Glutamatergic neuron (in vitro differentiated cells): Measurements from ENCODE around the gene RPL22L1. TPM values are rescaled to one million over a fixed set of nuclear protein-coding genes. Genes with fewer than 3 reads are reported as not detected.

Experiments
- DNase-seq: peaks from one replicate; pipeline ENCODE4 v3.0.0; 2022
- H3K27ac Mint-ChIP-seq: one replicate; pipeline ENCODE4 v1.8.0; 2020; ENCODE audit warnings: mild to moderate bottlenecking, mixed read lengths, inconsistent platforms; ENCODE audit not compliant: unreplicated experiment
- H3K27me3 Mint-ChIP-seq: one replicate; pipeline ENCODE4 v1.8.0; 2020; ENCODE audit warnings: mild to moderate bottlenecking, moderate library complexity, mixed read lengths, inconsistent platforms; ENCODE audit not compliant: unreplicated experiment
- H3K36me3 Mint-ChIP-seq: one replicate; pipeline ENCODE4 v1.8.0; 2020; ENCODE audit warnings: mild to moderate bottlenecking, mixed read lengths, inconsistent platforms; ENCODE audit not compliant: unreplicated experiment
- H3K4me1 Mint-ChIP-seq: one replicate; pipeline ENCODE4 v1.8.0; 2020; ENCODE audit warnings: mild to moderate bottlenecking, low read depth, mixed read lengths, inconsistent platforms; ENCODE audit not compliant: unreplicated experiment
- H3K4me3 Mint-ChIP-seq: one replicate; pipeline ENCODE4 v1.8.0; 2020; ENCODE audit warnings: mild to moderate bottlenecking, mixed read lengths, inconsistent platforms; ENCODE audit not compliant: unreplicated experiment
- H3K9me3 Mint-ChIP-seq: one replicate; pipeline ENCODE4 v1.8.0; 2020; ENCODE audit warnings: mild to moderate bottlenecking, moderate library complexity, mixed read lengths, inconsistent platforms; ENCODE audit not compliant: unreplicated experiment
- total RNA-seq: library from RNA; stranded (reverse); fragmentation: NEBNext Ultra II Directional; extraction: Animal tissue kit (Norgen Biotek cat#: 25700); gene quantifications from one replicate; pipeline ENCODE4 v1.2.1, GENCODE V29; 2021; ENCODE audit not compliant: unreplicated experiment
- TF ChIP-seq, protein P1 (sequence below): fragments of 200-600 bp; sonication (generic); IDR thresholded peaks from one replicate; pipeline ENCODE4 v1.5.0; 2021; ENCODE audit not compliant: partially characterized antibody, unreplicated experiment

Gene RPL22L1
- total RNA-seq, 1 donor from 2014 or later: 10.8 TPM

DNA sequence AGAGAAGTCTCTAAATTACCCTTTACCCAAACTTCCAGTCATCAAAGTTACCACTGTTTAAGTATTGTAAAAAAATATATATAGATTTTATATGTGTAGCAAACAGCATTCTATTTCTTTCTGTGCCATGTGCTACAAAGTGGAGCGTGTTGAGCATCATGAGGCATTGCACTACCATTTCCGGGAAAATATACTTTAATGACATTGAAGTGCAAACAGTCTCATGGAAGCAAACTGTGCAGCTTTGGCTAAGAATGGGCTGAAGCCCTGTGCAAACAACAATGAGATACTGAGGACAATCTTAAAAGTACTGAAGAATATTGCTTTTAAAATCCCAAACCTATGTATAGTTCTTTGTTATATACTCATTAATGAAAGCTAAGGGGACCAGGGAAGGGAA, 6.5 kb upstream of the RPL22L1 start:
- no peaks in the 10 kb centered on the region for H3K27me3 Mint-ChIP-seq
- no peaks in the 10 kb centered on the region for H3K4me1 Mint-ChIP-seq
- H3K27ac Mint-ChIP-seq: no peak overlapping the region
- H3K36me3 Mint-ChIP-seq: no peaks in the 10 kb centered on the region
- H3K4me3 Mint-ChIP-seq: no peak overlapping the region
- H3K9me3 Mint-ChIP-seq: no peaks in the 10 kb centered on the region
- TF ChIP-seq, protein P1, sequence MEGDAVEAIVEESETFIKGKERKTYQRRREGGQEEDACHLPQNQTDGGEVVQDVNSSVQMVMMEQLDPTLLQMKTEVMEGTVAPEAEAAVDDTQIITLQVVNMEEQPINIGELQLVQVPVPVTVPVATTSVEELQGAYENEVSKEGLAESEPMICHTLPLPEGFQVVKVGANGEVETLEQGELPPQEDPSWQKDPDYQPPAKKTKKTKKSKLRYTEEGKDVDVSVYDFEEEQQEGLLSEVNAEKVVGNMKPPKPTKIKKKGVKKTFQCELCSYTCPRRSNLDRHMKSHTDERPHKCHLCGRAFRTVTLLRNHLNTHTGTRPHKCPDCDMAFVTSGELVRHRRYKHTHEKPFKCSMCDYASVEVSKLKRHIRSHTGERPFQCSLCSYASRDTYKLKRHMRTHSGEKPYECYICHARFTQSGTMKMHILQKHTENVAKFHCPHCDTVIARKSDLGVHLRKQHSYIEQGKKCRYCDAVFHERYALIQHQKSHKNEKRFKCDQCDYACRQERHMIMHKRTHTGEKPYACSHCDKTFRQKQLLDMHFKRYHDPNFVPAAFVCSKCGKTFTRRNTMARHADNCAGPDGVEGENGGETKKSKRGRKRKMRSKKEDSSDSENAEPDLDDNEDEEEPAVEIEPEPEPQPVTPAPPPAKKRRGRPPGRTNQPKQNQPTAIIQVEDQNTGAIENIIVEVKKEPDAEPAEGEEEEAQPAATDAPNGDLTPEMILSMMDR: no peak
- DNase-seq: no peak

DNA sequence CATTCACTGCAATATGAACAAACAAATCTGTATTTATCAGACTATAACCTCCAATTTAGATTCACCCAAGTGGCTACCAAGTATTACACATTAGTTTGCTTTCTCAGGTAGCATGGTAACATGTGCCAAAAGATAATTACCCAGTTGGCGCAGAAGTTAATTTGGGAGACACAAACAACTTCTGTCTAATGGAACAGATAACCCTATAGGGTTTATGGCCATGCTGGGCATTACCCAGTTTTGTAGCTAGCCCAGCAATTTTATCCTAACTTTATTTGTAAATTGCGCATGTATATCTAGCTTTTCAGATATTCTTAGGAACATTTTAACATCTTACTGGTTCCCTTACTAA, 780 bp downstream of the RPL22L1 start:
- Mint-ChIP-seq H3K4me3 (peak overlapping the region; percentile 96), H3K27me3 (peaks cover 2% of the 10 kb centered on the region), H3K9me3 (peaks cover 4% of the 10 kb centered on the region), H3K36me3 (no peaks in the 10 kb centered on the region), H3K27ac (peak overlapping the region; percentile 98), H3K4me1 (peaks cover 7% of the 10 kb centered on the region)
- TF ChIP-seq, protein P1: no peak
- DNase-seq: no peak

DNA sequence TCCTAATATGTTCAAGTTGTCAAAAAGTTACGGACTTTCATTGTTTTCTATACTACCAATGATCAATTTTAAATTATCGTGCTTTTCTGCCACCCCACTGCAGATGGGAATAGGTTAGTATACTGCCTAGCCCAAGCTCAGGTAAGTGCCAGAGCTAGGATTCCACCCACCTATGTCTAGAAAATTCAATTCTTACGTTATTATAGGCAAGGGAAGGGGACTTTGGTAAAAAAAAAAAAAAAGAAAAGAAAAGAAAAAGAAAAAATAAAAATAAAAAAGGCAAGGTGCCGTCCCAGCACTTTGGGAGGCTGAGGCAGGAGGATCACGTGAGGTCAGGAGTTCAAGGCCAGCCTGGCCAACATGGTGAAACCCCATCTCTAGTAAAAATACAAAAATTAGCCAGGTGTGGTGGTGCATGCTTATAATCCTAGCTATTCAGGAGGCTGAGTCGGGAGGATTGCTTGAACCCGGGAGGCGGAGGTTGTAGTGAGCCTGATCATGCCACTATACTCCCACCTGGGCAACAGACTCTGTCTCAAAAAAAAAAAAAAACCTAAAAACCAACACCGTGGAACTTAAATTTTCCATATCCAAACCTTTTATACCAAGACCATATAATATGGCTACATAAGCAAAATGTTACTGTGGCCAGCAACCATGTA, 1.3 kb downstream of the RPL22L1 start:
- peaks cover 7% of the 10 kb centered on the region for H3K4me1 Mint-ChIP-seq
- peak overlapping the region; percentile 96 for H3K4me3 Mint-ChIP-seq
- no peak for DNase-seq
- TF ChIP-seq, protein P1: no peak
- peaks cover 4% of the 10 kb centered on the region for H3K9me3 Mint-ChIP-seq
- H3K27ac Mint-ChIP-seq: no peak overlapping the region
- H3K36me3 Mint-ChIP-seq: no peaks in the 10 kb centered on the region
- peaks cover 2% of the 10 kb centered on the region for H3K27me3 Mint-ChIP-seq

DNA sequence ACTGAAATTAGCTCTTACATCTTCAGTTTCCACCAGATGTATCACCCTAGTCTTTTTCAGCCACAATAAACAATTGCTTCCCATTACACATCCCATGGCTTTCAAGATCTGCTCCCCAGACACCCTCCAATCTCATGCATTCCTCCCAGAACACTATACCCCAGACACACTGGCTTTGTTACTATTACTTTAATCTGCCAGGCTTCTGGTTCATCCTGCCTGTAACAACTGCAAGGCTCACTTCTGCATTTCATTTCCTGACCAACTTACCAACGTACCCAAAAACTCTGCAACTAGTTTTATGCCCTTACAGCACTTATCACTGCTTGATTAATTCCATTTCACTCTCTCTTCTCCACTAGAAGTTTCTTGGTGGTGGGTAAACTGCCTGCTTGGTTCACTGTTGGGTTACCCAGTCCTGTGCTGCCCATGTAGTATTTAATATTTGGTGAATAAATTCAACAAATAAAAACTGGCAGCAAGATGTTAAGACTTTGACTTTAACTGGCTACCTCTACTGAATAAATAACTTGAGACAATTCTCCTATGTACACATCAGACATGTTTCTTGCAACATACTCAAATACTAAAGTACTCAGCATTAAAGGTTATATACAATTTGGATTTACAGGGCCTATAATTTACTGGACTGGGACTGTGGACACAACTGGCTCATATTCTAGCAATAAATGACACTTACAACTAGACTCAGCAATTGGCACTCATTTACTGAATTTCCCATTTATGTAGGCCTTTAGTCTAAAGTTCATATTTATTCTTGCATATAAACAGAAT, 2.7 kb downstream of the RPL22L1 start:
- Mint-ChIP-seq H3K9me3 (peaks cover 4% of the 10 kb centered on the region), H3K4me1 (peaks cover 7% of the 10 kb centered on the region), H3K27me3 (peaks cover 2% of the 10 kb centered on the region), H3K4me3 (no peak overlapping the region), H3K27ac (peak overlapping the region; percentile 36), H3K36me3 (no peaks in the 10 kb centered on the region)
- no peak for DNase-seq
- TF ChIP-seq, protein P1: no peak

DNA sequence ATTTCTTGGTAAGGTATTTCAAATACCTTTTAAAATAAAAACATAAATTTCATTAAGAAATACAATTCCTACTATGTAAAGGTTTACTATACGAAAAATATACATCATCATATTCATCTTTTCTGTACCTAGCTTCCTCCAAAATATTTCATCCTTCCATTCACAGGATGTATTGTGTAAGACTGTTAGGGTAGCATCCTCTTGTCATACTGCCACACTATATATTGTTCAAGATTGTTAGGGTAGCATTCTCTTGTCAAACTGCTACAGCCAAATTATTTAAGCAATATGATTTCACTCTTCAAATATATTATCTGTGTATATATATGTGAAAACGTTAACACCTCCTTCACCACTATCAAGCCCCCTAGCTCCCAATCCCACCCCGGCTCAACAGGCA, 3.5 kb downstream of the RPL22L1 start:
- peaks cover 7% of the 10 kb centered on the region for H3K4me1 Mint-ChIP-seq
- DNase-seq: no peak
- TF ChIP-seq, protein P1: no peak
- H3K9me3 Mint-ChIP-seq: peaks cover 4% of the 10 kb centered on the region
- no peak overlapping the region for H3K4me3 Mint-ChIP-seq
- H3K36me3 Mint-ChIP-seq: no peaks in the 10 kb centered on the region
- H3K27me3 Mint-ChIP-seq: peaks cover 2% of the 10 kb centered on the region
- no peak overlapping the region for H3K27ac Mint-ChIP-seq
